ENCODE data around the gene UNC5CL. TPM values are rescaled to one million over a fixed set of nuclear protein-coding genes. Genes with fewer than 3 reads are reported as not detected.

The UNC5CL gene
- total RNA-seq, 1 experiment from 2014 or later: 10.6 TPM

GRCh38 chr6:41073203-41073967 is 34.4 kb upstream of the UNC5CL start:
- Mint-ChIP-seq H3K27ac (ENCODE audit: unreplicated experiment) (peak overlapping the region; percentile 96), H3K4me3 (ENCODE audit: low read depth, unreplicated experiment) (peak overlapping the region; percentile 83), H3K36me3 (ENCODE audit: insufficient read depth, unreplicated experiment) (peaks cover 46% of the 10 kb centered on the region), H3K9me3 (ENCODE audit: low read depth, unreplicated experiment) (no peaks in the 10 kb centered on the region), H3K27me3 (ENCODE audit: unreplicated experiment) (no peaks in the 10 kb centered on the region), H3K4me1 (ENCODE audit: low read depth, unreplicated experiment) (peaks cover 38% of the 10 kb centered on the region)
- TF ChIP-seq CTCF (IDR thresholded peaks at IDR 0.05; ENCODE audit: unreplicated experiment): peak; percentile 56
- BruUV-seq (replicated peaks): no TSS peak
- CTCF ChIA-PET: interaction anchor here (1.0 to 1.7 kb wide), 2 partner anchors 34 to 36 kb away, joined by 3 to 13 read pairs; partner anchors contain the start of gene UNC5CL
- DNase-seq: peak; percentile 94
- intact Hi-C loops (cut with micrococcal nuclease; ENCODE audit: unreplicated experiment): no loop called here

- Mint-ChIP-seq H3K27ac (ENCODE audit: unreplicated experiment) (peak within 1 kb of the TSS; percentile 96), H3K4me1 (ENCODE audit: low read depth, unreplicated experiment) (peaks cover 38% of the 10 kb centered on the region), H3K9me3 (ENCODE audit: low read depth, unreplicated experiment) (no peaks in the 10 kb centered on the region), H3K4me3 (ENCODE audit: low read depth, unreplicated experiment) (peak within 1 kb of the TSS; percentile 83), H3K36me3 (ENCODE audit: insufficient read depth, unreplicated experiment) (peaks cover 50% of the 10 kb centered on the region), H3K27me3 (ENCODE audit: unreplicated experiment) (no peaks in the 10 kb centered on the region)
- BruUV-seq (replicated peaks): no TSS peak
- CTCF ChIA-PET: interaction anchor here (1.0 to 1.7 kb wide), 2 partner anchors 33 to 36 kb away, joined by 3 to 13 read pairs; partner anchors contain the start of gene UNC5CL
- DNase-seq: peak; percentile 100
- no peak for TF ChIP-seq CTCF (IDR thresholded peaks at IDR 0.05; ENCODE audit: unreplicated experiment)
- intact Hi-C loops (cut with micrococcal nuclease; ENCODE audit: unreplicated experiment): no loop called here
Observed at GRCh38 chr6:41072836-41073202, 33.8 kb upstream of the UNC5CL start, which contains the start of gene NFYA. NFYA (plus strand) TSS chr6:41072974; CDS start chr6:41079090, 6,116 bp downstream.

- no TSS peak for BruUV-seq (replicated peaks)
- DNase-seq: peak; percentile 99
- intact Hi-C loops (cut with micrococcal nuclease; ENCODE audit: unreplicated experiment): loop anchor here (1.0 kb wide), 1 partner anchor 33 kb away; the partner anchor contains the start of gene UNC5CL
- CTCF ChIA-PET: interaction anchor here (0.5 to 1.7 kb wide), 3 partner anchors 32 to 73 kb away, joined by 3 to 15 read pairs (median 13); partner anchors contain the start of gene UNC5CL
- no peaks in the 10 kb centered on the region for H3K27me3 Mint-ChIP-seq (ENCODE audit: unreplicated experiment)
- H3K36me3 Mint-ChIP-seq (ENCODE audit: insufficient read depth, unreplicated experiment): peaks cover 51% of the 10 kb centered on the region
- H3K9me3 Mint-ChIP-seq (ENCODE audit: low read depth, unreplicated experiment): no peaks in the 10 kb centered on the region
- H3K4me3 Mint-ChIP-seq (ENCODE audit: low read depth, unreplicated experiment): peak within 1 kb of the TSS; percentile 83
- peaks cover 40% of the 10 kb centered on the region for H3K4me1 Mint-ChIP-seq (ENCODE audit: low read depth, unreplicated experiment)
- TF ChIP-seq CTCF (IDR thresholded peaks at IDR 0.05; ENCODE audit: unreplicated experiment): no peak
- H3K27ac Mint-ChIP-seq (ENCODE audit: unreplicated experiment): peak within 1 kb of the TSS; percentile 95
Observed at GRCh38 chr6:41071923-41072835, 33.2 kb upstream of the UNC5CL start, which contains the start of gene OARD1. OARD1 (minus strand) TSS chr6:41072356; CDS start chr6:41071634, 722 bp downstream.

GRCh38 chr6:41071501-41071922 is 32.5 kb upstream of the UNC5CL start:
- Mint-ChIP-seq H3K9me3 (ENCODE audit: low read depth, unreplicated experiment) (no peaks in the 10 kb centered on the region), H3K4me1 (ENCODE audit: low read depth, unreplicated experiment) (peaks cover 47% of the 10 kb centered on the region), H3K27ac (ENCODE audit: unreplicated experiment) (peak overlapping the region; percentile 95), H3K27me3 (ENCODE audit: unreplicated experiment) (no peaks in the 10 kb centered on the region), H3K4me3 (ENCODE audit: low read depth, unreplicated experiment) (peak overlapping the region; percentile 83), H3K36me3 (ENCODE audit: insufficient read depth, unreplicated experiment) (peaks cover 58% of the 10 kb centered on the region)
- no TSS peak for BruUV-seq (replicated peaks)
- no peak for DNase-seq
- intact Hi-C loops (cut with micrococcal nuclease; ENCODE audit: unreplicated experiment): loop anchor here (1.0 kb wide), 1 partner anchor 32 kb away; the partner anchor contains the start of gene UNC5CL
- no peak for TF ChIP-seq CTCF (IDR thresholded peaks at IDR 0.05; ENCODE audit: unreplicated experiment)
- CTCF ChIA-PET: interaction anchor here (0.5 kb wide), 1 partner anchor 72 kb away, joined by 15 read pairs; no protein-coding TSS in a partner anchor
